Stimulated activated CD4-positive, alpha-beta T cell treated with anti-CD3 and anti-CD28 coated beads, Interleukin-2, amount 100 ng/mL, for 4 hours (primary cell): Measurements from ENCODE around the gene METTL5.
A peak's percentile ranks its signal among the peaks of the same experiment; 100 is the strongest.
"Not testable (repeated sequence)": the region's sequence is repeated elsewhere in the genome, so short reads cannot be mapped to it uniquely, and the experiment has no call there.

Experiments
- DNase-seq: peaks from one replicate; pipeline ENCODE4 v3.0.0-alpha.2; 2020; ENCODE audit warnings: low read depth

The METTL5 gene

DNA sequence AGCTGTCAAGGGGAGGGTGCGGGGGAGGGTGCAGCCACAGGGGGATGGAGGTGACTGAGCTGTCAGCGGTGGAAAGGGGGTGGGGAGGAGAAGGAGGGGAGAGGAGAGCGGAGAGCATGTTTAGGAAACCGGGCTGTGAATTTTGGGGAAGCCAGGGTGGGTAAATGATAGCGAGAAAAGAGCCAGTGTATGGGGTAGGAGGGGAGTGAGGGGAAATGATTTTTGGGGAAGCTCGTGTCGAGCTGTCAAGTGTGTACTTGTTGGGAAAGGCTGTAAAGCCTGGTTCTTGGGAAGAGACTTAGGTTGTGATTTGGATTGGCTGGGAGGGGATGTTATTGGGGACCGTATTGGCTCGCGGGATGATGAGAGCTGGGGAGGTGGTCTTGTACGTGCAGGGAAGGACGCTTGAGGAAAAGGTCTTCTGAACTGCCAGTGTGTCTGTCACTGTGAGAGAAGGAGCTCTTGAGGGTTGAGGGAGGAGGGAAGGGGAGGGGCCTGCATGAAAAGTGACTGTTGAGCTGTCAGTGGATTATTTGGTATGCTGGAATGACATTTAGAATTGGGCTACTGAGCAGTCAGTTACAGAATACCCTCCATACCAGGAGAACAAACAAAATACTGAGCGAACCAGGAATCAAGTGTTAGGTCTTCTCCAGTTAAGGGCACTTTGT, 3.6 kb upstream of the METTL5 start:
- DNase-seq = peak; percentile 47

DNA sequence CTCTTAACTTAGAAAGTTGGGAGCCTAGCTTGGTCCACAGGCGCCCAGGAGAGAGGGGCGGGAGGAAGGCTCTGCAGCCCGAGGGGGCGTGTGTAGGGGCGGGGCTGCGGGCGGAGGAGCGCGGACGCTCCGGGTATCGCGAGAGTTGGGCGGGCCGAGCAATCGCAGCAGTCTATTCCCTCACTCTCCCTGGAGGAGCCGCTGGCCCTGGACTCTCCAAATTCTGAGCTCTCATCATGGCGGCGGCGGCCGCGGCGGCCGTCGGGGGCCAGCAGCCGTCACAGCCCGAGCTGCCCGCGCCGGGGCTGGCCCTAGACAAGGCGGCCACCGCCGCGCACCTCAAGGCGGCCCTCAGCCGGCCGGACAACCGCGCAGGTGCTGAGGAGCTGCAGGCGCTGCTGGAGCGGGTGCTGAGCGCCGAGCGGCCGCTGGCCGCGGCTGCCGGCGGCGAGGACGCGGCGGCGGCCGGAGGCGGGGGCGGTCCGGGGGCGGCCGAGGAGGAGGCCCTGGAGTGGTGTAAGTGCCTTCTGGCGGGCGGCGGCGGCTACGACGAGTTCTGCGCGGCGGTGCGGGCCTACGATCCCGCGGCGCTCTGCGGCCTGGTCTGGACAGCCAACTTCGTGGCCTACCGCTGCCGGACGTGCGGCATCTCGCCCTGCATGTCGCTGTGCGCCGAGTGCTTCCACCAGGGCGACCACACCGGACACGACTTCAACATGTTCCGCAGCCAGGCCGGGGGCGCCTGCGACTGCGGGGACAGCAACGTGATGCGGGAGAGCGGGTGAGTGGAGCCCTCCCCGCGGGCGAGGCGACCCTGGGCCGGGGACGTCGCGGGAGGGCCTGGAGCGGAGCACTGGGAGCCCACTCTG, 2.8 kb upstream of the METTL5 start, which contains the start of gene UBR3:
Gene UBR3 (plus strand): TSS at position 183 of the 869 bp plus-strand sequence. CDS start 54 bp downstream, at position 237.
- DNase-seq = peak; percentile 82

- no peak for DNase-seq
Observed at GRCh38 chr2:169823996-169824372, 721 bp downstream of the METTL5 start.

DNA sequence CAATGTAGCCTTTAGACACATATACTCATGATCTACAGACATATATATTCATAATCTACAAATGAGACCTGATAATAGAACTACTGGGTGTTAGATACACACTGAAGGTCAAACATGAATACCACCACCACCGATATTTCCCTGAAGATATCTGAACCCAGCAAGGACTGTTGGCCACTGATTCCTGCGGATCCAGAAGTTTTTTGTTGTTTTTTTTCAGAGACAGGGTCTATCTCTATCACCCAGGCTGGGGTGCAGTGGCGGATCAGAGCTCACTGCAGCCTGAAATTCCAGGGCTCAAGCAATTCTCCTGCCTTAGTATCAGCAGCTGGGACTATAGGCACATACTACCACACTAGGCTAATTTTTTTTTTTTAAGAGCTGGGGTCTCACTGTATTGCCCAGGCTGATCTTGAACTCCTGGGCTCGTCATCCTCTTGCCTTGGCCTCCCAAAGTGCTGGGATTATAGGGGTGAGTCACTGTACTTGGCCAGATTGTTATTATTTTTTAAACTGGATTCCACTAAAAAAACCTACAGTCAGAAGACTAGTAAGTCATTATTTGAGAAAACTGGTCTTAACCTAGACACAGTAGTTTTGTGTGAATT, 1.8 kb downstream of the METTL5 start:
- no peak for DNase-seq

- DNase-seq = no peak
Observed at GRCh38 chr2:169822036-169822435, 2.7 kb downstream of the METTL5 start.

DNA sequence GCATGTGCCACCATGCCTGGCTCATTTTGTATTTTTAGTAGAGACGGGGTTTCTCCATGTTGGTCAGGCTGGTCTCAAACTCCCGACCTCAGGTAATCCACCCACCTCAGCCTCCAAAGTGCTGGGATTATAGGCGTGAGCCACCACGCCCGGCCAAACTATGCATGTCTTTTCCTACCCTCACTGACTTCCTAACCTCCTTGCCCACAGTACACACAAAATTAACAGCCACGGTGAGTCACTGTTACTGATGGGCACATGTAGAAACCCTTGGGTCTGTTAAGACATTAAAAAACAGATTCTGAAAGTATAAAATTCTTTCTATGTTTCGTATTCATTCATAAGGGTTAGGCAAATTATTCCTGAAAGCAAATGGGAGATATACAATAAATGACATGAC, 4.6 kb downstream of the METTL5 start:
- DNase-seq = not testable (repeated sequence)

GRCh38 chr2:169819106-169819505, 5.6 kb downstream of the METTL5 start:
- DNase-seq = no peak

DNA sequence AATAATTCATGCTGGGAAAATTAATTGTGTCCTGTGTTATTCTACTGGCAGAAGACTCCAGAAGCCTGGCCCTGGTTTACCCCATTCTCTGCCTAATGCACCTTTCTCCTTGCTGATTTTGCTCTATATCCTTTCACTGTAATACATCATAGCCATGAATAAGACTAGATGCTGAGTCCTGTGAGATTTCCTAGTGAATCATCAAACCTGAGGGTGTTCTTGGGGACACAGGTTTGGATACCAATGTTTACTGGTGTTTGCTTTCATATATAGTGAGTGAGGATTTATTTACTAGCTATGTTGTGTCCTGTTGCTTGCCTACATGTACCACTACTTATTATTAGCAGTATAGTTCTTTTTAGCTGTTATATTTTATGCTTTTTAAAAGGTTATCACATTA, 6.5 kb downstream of the METTL5 start:
- no peak for DNase-seq

GRCh38 chr2:169817369-169817768, 7.3 kb downstream of the METTL5 start:
- DNase-seq = not testable (repeated sequence)

- not testable (repeated sequence) for DNase-seq
Observed at GRCh38 chr2:169816961-169817360, 7.7 kb downstream of the METTL5 start.

GRCh38 chr2:169815849-169816248, 8.9 kb downstream of the METTL5 start:
- DNase-seq = no peak

DNA sequence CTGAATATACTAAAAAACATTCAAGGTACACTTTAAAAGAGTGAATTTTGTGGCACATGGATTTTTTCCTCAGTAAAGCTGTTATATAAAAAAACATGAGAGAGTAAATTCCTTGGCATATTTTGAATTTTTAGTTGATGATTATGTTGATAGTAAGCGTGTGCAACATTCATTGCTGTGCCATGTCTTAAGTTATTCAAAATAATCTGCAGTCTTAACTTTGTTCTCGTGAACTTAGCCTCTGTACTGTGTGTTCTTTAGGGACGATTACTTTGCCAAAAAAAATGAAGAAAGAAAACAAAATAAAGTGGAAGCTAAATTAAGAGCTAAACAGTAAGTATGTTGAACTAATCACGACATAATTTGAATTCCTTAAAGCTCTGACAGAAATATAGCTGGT, 16.5 kb downstream of the METTL5 start:
- DNase-seq = no peak

- no peak for DNase-seq
Observed at GRCh38 chr2:169806586-169806985, 18.1 kb downstream of the METTL5 start.

GRCh38 chr2:169803480-169803879, 21.2 kb downstream of the METTL5 start:
- DNase-seq = no peak

DNA sequence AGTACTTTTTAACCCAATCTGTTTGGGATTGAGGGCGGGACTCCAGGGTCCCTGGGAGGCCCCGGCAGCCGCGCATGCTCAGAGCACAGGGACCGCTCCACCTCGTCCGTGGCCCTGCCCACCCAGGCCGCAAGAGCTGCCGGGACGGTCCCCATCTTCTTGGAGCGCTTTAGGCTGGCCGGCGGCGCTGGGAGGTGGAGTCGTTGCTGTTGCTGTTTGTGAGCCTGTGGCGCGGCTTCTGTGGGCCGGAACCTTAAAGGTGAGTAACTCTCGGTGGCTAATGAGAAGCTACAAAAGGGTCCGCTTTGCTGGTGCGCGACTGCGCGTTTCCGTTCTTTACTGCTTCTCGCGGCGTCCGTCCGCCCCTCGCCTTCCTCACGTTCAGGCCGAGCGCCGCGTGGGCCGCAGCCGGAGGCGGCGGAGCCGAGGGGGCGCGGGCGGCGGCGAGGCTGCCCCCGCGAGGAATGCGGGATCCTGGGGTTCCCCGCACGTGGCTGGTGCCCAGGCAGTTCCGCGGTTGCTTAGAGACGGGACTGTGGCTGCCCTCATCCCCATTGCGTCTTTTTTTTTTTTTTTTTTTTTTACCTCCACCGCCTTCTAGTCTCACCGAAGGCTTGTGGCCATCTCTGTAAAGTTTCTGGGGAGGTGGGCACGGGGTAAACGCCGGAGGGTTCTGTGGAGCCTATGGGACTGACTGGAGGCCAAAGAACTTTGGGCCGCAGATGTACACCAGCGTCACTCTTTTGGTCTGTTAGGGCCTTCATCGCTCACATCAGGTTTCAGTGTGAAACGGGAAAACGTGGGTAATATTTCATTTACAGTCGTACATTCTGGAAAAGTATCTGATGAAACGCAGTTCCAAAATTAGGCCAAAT, 25.8 kb downstream of the METTL5 start, which contains the start of gene SSB:
Gene SSB (plus strand): TSS at position 154 of the 875 bp plus-strand sequence. CDS start 2,090 bp downstream, outside the sequence.
- peak; percentile 91 for DNase-seq

- DNase-seq = no peak
Observed at GRCh38 chr2:169798397-169798717, 26.3 kb downstream of the METTL5 start.

DNA sequence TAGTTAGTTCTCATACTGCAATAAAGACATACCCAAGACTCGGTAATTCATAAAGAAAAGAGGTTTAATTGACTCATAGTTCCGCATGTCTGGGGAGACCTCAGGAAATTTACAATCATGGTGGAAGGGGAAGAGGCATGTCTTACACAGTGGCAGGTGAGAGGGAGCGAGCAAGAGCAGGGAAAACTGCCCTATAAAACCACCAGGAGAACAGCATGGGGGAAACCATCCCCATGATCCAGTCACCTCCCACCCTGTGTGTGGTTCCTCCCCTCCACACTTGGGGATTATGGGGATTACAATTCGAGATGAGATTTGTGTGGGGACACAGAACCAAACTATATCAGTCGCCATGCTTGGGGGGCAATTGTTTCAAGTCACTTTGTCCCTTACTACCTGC, 27.1 kb downstream of the METTL5 start:
- DNase-seq = no peak

DNA sequence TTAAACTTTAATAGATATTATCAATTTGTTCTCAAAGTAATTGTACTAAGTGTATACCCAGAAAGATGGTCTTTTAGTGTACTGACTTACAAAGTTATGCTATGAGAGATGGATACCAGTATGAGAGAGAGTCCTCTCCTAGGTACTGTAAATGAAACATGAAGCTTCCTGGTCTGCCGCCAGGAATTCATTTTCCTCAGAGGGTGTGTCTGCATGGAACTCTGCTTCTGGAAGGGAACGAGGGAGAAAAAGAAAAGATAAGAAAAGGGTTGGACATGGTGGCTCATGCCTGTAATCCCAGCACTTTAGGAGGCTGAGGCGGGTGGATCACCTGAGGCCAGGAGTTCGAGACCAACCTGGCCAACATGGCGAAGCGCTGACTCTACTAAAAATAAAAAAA, 28.3 kb downstream of the METTL5 start:
- no peak for DNase-seq

DNA sequence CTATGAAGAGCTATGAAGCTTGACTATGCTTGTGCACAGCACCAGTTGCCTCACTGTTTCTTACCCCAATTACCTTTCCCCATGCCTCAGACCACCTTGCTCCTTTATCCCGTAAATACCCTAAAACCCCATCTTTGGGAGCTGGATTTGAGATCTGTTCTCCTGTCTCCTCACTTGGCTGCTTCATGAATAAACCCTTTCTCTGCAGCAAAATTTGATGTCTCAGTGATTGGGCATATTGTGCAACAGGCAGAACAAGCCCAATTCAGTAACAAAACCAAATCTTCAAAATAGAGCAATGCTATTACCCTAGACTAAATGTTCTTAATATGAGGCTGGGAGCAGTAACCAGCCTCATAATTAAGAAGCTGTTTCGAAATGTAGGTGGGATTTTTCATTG, 29.5 kb downstream of the METTL5 start:
- DNase-seq = no peak

DNA sequence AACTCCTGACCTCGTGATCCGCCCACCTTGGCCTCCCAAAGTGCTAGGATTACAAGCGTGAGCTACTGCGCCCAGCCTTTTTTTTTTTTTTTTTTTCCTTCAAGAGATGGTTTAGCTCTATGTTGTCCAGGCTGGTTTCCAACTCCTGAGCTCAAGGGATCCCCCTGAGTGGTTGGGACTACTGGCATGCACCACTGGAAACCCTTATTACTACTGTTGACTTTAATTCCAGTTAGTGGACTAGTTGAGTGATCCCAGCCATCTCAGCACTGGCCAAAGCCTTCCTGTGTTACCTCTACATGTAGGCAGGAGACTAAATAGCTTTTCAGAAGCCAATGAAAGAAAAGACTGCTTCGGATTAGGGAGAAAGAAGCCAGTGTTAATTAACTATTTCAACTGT, 34.1 kb downstream of the METTL5 start:
- no peak for DNase-seq

DNA sequence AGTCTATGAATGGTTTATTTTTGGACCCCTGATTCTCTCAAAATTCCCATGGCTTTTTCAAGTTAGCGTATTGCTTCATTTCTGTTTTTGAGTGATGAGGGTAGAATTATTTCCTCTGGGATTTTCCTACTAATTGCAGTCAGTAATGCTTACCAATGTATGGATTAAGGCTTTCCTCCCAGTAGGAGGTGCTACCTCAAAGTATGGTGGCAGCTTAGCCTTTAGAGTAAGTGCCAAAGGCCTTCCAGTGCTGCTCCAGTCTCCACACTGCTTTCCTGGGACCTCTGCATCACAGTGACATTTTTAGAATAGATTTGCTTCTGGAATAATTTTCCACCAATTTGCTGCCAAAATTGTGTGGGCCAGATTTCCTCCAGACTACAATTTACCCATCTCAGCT, 42.2 kb downstream of the METTL5 start:
- no peak for DNase-seq
